CD4-positive, alpha-beta T cell treated with Interleukin-1 beta for 1 hour (primary cell): Measurements from ENCODE around the gene KCNK5.
A peak's percentile ranks its signal among the peaks of the same experiment; 100 is the strongest.

ENCODE experiments used
- DNase-seq, 2 donors: peaks; one replicate each; pipeline ENCODE4 v3.0.0-alpha.2; 2020 to 2022

The KCNK5 gene

GRCh38 chr6:39214846-39215639 is 14.2 kb downstream of the KCNK5 start:
- DNase-seq, result no peak

GRCh38 chr6:39214120-39214813 is 15.0 kb downstream of the KCNK5 start:
- DNase-seq, result no peak

- no peak for DNase-seq
Measured at GRCh38 chr6:39213195-39213920, 15.9 kb downstream of the KCNK5 start.

GRCh38 chr6:39211183-39211582 is 18.1 kb downstream of the KCNK5 start:
- DNase-seq, result no peak

GRCh38 chr6:39210450-39210849 is 18.8 kb downstream of the KCNK5 start:
- DNase-seq, result peak in 1 of 2 donors; percentile 4

- no peak for DNase-seq
Measured at GRCh38 chr6:39209911-39210310, 19.4 kb downstream of the KCNK5 start.

- no peak for DNase-seq
Measured at GRCh38 chr6:39209360-39209811, 19.9 kb downstream of the KCNK5 start.

GRCh38 chr6:39208223-39208739 is 21.0 kb downstream of the KCNK5 start:
- DNase-seq, result no peak

- no peak for DNase-seq
Measured at GRCh38 chr6:39207416-39208222, 21.7 kb downstream of the KCNK5 start.

- no peak for DNase-seq
Measured at GRCh38 chr6:39206250-39206721, 23.0 kb downstream of the KCNK5 start.

- no peak for DNase-seq
Measured at GRCh38 chr6:39204646-39205244, 24.5 kb downstream of the KCNK5 start.

- DNase-seq, result no peak
Measured at GRCh38 chr6:39204160-39204495, 25.1 kb downstream of the KCNK5 start.

- no peak for DNase-seq
Measured at GRCh38 chr6:39203436-39204159, 25.7 kb downstream of the KCNK5 start.

GRCh38 chr6:39202166-39202565 is 27.1 kb downstream of the KCNK5 start:
- DNase-seq, result no peak

- no peak for DNase-seq
Measured at GRCh38 chr6:39200498-39201020, 28.7 kb downstream of the KCNK5 start.

- no peak for DNase-seq
Measured at GRCh38 chr6:39199976-39200375, 29.3 kb downstream of the KCNK5 start.

- no peak for DNase-seq
Measured at GRCh38 chr6:39199231-39199940, 29.9 kb downstream of the KCNK5 start.

- DNase-seq, result no peak
Measured at GRCh38 chr6:39198528-39198927, 30.7 kb downstream of the KCNK5 start.

GRCh38 chr6:39197922-39198500 is 31.3 kb downstream of the KCNK5 start:
- DNase-seq, result no peak

- peak in 1 of 2 donors; percentile 4 for DNase-seq
Measured at GRCh38 chr6:39197521-39197920, 31.8 kb downstream of the KCNK5 start.
